Tibial nerve (tissue), 4 donors: ENCODE measurements around the gene SEC11A.
"Not testable (repeated sequence)": the region's sequence is repeated elsewhere in the genome, so short reads cannot be mapped to it uniquely, and the experiment has no call there.

Source experiments
- CTCF ChIP-seq, 5 experiments: fragments of 200-600 bp in 3 of 5; fragments of 450-650 bp in 2 of 5; sonication (generic) in 3 of 5; IDR thresholded peaks; one replicate each; pipeline ENCODE4 v1.5.1; 2016 to 2019; ENCODE audit warnings: antibody characterized with exemption in 5 of 5, mild to moderate bottlenecking in 3 of 5, moderate library complexity in 2 of 5
- EP300 ChIP-seq, 2 donors: sonication (generic); formaldehyde crosslinking; IDR thresholded peaks; one replicate each; pipeline ENCODE4 v1.6.1; 2017; ENCODE audit warnings: antibody characterized with exemption in 2 of 2, mild to moderate bottlenecking in 1 of 2
- POLR2A ChIP-seq, 2 donors: fragments of 450-650 bp; IDR thresholded peaks; one replicate each; pipeline ENCODE4 v1.6.1; 2017; ENCODE audit warnings: antibody characterized with exemption in 2 of 2, mild to moderate bottlenecking in 2 of 2, moderate library complexity in 2 of 2

GRCh38 chr15:84686446-84686845 lies 29.5 kb downstream of the SEC11A start:
- not testable (repeated sequence) for TF ChIP-seq EP300, CTCF, POLR2A (IDR thresholded peaks at IDR 0.05)
